Activated CD4-positive, CD25-positive, alpha-beta regulatory T cell treated with anti-CD3 and anti-CD28 coated beads, Interleukin-2, amount 50 U/mL, for 72 hours (primary cell): Measurements from ENCODE around the gene GPR68.
A peak's percentile ranks its signal among the peaks of the same experiment; 100 is the strongest.
"Not testable (repeated sequence)": the region's sequence is repeated elsewhere in the genome, so short reads cannot be mapped to it uniquely, and the experiment has no call there.

Source experiments
- DNase-seq: peaks from one replicate; pipeline ENCODE4 v3.0.0; 2021

Gene GPR68

DNA sequence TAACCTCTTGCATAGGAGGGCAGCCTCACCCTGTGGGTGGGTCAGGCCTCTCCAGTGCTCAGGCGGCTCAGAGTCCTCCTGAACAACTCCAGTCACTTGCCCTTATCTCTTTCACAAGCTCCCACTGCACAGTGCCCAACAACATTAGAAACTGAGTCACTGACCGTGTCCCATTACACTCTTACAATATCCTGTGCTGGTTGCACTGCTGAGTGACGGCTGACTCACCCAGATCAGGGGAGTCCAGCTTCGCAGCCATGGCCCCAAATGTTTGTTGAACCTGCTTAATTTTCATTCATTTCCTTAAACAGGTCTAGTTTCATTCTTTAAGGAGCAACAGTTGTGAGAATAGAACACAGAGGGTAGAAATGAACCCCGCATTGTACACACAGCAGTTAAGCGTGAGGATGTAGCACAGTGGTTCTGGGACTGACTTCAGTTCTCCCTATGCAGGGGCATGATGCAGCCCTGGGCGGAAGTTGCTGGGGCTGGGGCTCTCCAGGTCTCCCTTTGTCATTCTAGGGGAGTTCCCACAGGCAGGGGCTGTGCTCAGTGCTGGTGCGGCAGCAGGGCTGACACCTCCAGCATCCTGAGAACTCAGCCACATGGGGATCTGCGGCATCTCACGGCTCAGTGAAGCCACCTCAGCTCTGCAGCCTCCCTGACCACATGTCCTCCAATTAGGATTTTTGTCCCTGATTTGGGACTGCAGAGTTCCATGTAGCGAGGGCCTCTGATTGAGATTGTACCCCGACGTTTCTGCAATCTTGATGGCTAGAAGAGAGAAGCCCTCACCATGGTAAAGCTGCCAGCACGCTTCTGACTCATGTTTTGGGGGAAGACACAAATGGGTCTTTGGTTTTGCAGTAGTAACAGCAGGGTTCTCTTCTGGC, 16.1 kb downstream of the GPR68 start:
- DNase-seq, result peak; percentile 81

GRCh38 chr14:91227183-91227628, 17.3 kb downstream of the GPR68 start:
- no peak for DNase-seq

DNA sequence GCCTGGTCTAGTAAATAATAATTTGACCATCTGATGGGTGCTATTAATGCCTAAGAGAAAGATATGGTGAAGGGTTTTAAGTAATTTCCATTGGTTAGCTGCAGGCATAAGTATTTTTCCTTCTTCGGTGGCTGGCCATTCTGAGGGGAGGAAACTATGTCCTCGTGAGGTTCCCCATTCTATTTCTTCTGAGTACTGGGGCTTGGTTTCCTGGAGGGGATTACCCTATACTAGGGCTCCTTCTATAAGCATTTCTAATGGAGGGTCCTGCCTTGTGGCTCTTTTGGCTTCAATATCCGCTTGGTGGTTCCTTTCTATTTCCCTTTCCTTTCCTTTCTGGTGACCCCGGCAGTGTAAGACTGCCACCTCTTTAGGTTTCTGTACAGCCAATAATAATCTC, 18.1 kb downstream of the GPR68 start:
- DNase-seq, result not testable (repeated sequence)

DNA sequence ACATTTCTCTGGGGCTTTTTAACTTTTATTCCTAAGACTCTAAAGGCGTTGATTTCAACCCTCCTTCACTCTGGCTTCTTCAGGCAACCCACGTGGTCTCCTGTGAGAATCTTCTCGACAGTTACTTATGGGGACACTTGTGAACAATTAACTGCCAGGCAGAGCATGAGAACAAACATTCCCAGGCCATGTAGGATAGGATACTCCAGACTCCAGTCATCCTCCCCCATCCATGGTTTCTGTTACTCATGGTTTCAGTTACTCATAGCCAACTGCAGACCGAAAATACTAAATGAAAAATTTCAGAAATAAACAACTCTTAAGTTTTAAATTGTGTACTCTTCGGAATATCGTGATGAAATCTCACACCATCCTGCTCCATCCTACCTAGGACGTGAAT, 19.5 kb downstream of the GPR68 start:
- DNase-seq, result no peak

DNA sequence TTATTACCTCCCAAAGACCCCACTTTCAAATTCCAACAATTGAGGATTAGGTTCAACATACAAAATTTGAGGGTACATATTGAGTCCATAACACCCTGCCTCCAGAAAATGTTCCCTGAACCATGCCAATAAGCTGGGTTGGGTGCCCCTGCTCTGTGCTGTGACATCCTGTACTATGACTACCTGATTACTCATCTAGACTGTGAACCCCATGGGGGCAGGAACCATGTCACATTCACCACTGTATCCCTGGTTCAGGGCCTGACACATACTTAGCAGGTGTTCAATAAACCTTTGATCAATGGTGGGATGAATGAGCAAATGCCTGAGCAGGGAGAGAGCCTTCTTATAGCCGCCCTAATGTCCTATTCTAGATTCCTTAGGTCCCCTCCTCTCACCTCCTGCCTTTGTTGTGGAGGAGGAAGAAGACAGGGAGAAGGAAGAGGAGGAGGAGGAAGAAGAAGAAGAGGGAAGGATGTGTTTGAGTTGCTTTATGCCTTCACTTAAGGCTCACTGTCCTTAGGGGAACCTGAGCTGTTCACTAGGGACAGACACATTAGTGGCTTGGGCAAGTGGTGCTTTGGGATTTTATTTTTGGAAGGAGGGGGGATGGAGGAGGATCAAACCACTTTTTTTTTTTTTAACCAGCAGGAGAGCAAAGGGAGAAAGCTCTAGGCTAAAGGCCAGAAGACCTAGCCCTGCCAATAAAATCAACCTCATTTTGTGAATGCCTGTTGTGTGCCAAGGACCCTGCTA, 21.3 kb downstream of the GPR68 start:
- DNase-seq, result no peak

DNA sequence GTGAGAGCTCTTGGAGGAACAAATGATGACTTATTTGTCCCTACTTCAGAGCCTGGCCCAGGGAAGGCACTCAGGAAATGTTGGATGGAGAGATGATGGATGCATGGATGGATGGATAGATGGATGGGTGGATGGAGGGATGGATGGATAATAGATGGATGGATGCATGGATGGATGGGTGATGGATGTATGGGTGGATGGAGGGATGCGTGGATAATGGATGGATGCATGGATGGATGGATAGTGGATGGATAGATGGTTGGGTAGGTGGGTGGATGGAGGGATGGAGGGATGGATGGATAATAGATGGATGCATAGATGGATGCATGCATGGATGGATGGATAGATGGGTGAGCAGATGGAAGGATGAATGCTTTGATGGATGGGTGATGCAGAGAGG, 23.2 kb downstream of the GPR68 start:
- no peak for DNase-seq

GRCh38 chr14:91220581-91221000, 23.9 kb downstream of the GPR68 start:
- DNase-seq, result no peak

DNA sequence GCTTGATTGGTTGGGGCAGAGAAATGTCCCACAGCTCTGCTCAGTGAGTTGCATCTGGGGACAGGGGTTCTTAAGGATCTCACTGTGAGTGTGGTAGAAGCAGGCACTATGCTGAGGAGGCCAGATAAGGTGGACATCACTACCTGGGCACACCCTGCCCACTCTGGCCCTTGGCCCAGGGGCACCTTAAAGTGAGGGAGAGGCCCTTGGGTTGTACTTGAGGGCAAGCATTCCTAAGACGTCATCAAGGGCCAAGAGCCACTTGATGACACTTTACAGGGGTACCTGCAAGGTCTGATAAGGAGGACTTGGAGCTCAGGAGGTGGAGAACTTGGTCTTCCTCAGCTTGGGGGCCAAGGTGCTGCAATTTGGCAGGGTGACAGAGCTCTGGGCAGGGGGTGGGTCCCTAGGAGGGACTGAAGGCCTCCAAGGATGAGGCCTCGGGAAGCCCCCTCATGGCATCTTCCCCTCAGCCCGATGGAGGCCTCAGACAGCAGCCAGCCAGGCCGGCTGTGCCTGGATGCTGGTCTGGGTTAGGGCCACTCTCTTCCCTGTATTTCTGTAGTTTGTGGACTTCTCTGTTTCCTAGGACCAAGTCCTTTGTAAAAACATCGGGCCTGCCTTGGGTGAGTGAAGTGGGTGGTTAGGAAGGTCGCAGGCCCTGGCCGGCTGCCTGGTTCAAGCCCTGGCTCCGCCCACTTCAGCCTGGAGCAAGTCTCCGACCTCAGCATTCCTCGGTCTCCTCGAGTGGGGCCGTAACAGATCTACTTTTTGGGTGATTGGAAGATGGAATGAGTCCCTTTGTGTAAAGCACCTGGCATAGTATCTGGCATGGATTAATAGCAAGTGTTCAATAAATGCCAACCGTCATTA, 24.8 kb downstream of the GPR68 start:
- no peak for DNase-seq

GRCh38 chr14:91218014-91218413, 26.5 kb downstream of the GPR68 start:
- no peak for DNase-seq

DNA sequence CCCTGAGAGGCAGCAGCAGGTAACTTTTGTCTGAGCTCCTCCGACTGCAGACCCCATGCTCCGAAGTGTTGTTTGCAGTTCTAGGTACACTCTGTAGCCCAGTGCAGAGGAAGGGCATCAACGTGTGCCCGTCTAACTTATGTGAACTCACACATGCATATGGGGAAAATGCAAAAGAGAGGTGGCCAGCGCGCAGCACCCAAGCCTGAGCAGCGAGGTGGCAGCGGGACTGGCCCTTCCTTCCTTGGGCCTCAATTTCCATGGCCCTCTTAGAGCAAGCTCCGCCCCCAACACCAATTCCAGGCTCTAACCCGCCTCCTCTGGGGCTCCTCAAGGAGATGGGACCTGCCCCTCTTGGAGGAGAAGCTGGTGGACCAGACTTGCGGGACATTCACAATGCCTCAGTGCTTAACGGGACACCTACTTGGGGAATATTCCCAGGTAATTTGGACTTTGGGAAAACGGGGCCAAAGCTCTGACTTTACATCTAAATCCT, 27.7 kb downstream of the GPR68 start:
- DNase-seq, result no peak

- no peak for DNase-seq
These were observed 29.1 kb downstream of the GPR68 start for GRCh38 chr14:91215381-91215780.

DNA sequence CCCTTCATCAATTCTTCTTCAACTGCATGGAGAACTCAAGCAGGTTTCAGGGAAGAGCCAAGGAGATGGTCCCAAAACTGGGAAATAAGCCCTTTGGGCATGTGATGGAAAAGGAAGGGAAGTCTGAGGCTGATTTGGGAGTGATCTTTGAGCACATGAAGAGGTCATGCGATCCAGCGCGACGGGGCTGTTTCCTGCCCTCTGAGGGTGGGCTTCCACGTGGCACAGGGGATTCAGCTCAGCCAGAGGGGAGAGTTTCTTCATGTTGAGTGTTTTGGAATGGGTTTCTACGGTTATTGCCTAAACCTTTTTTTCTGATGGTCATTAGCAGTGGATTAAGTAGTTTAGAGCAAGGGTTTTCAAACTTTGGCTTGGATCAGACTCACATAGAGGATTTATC, 30.2 kb downstream of the GPR68 start:
- no peak for DNase-seq

- DNase-seq, result no peak
These were observed 33.5 kb downstream of the GPR68 start for GRCh38 chr14:91211017-91211416.

DNA sequence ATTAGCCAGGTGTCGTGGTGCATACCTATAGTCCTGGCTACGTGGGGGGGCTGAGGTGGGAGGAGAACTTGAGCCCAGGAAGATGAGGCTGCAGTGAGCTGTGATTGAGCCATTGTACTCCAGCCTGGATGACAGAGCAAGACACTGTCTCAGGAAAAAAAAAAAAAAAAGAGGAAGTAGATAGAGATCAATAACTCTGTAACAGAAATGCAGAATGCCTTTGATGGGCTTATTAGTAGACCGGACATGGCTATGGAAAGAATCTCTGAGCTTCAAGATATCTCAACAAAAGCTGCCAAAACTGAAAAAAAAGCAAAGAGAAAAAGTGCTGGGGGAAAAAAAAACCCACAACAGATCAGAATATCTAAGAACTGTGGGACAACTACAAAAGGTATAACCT, 37.5 kb downstream of the GPR68 start:
- DNase-seq, result no peak

- no peak for DNase-seq
These were observed 39.0 kb downstream of the GPR68 start for GRCh38 chr14:91205459-91205858.

GRCh38 chr14:91204657-91205056, 39.8 kb downstream of the GPR68 start:
- no peak for DNase-seq

- no peak for DNase-seq
These were observed 42.1 kb downstream of the GPR68 start for GRCh38 chr14:91202234-91202974.

- DNase-seq, result not testable (repeated sequence)
These were observed 43.7 kb downstream of the GPR68 start for GRCh38 chr14:91200802-91201201.

- no peak for DNase-seq
These were observed 46.9 kb downstream of the GPR68 start for GRCh38 chr14:91197631-91198030.

- DNase-seq, result no peak
These were observed 48.6 kb downstream of the GPR68 start for GRCh38 chr14:91195881-91196280.

DNA sequence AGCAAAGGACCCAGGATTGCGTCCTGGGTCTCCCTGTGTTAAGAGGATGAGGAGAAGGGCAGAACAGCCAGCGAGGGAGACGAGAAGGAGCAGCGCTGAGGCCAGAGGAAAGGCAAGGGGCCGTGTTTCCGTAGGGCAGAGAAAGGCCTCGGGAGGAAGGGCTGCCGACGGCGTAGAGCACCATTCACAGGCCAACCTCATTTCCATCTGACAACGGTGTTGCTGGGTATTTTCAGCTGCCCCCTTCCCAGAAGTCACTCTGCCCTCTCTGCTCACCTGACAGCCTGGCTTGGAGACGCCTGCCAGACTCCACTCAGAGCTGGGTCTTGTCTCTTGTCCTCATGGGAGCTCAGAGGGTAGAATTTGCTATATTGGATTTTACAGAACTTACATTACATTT, 51.4 kb downstream of the GPR68 start:
- DNase-seq, result no peak

GRCh38 chr14:91190853-91191252, 53.7 kb downstream of the GPR68 start:
- no peak for DNase-seq
